Hematopoietic multipotent progenitor cell treated with erythropoietin and hydrocortisone succinate and interleukin-3 and kit ligand, for 8 days (in vitro differentiated cells): ENCODE results near the gene CEP41.
A peak's percentile ranks its signal among the peaks of the same experiment; 100 is the strongest.

Experiments
- DNase-seq: peaks from one replicate; pipeline ENCODE4 v3.0.0-alpha.2; 2015

The CEP41 gene

GRCh38 chr7:130415006-130415405 lies 25.8 kb downstream of the CEP41 start:
- no peak for DNase-seq

GRCh38 chr7:130413201-130413600 lies 27.6 kb downstream of the CEP41 start:
- no peak for DNase-seq

- DNase-seq: no peak
These were observed 29.8 kb downstream of the CEP41 start for GRCh38 chr7:130410868-130411541.

GRCh38 chr7:130409712-130410072 lies 31.1 kb downstream of the CEP41 start:
- no peak for DNase-seq

- no peak for DNase-seq
These were observed 31.6 kb downstream of the CEP41 start for GRCh38 chr7:130409067-130409711.

- no peak for DNase-seq
These were observed 35.8 kb downstream of the CEP41 start for GRCh38 chr7:130405003-130405402.

- DNase-seq: no peak
These were observed 39.2 kb downstream of the CEP41 start for GRCh38 chr7:130401578-130401977.

- no peak for DNase-seq
These were observed 39.7 kb downstream of the CEP41 start for GRCh38 chr7:130401101-130401500.

- DNase-seq: no peak
These were observed 40.7 kb downstream of the CEP41 start for GRCh38 chr7:130400120-130400572.

- DNase-seq: no peak
These were observed 42.2 kb downstream of the CEP41 start for GRCh38 chr7:130398526-130399090.

- DNase-seq: no peak
These were observed 43.1 kb downstream of the CEP41 start for GRCh38 chr7:130397758-130398073.

GRCh38 chr7:130397051-130397757 lies 43.6 kb downstream of the CEP41 start:
- DNase-seq: no peak

GRCh38 chr7:130396109-130396508 lies 44.7 kb downstream of the CEP41 start:
- DNase-seq: no peak

- DNase-seq: no peak
These were observed 45.4 kb downstream of the CEP41 start for GRCh38 chr7:130395421-130395820.

GRCh38 chr7:130394421-130395195 lies 46.2 kb downstream of the CEP41 start:
- peak; percentile 67 for DNase-seq

GRCh38 chr7:130393841-130394411 lies 46.9 kb downstream of the CEP41 start:
- DNase-seq: no peak

GRCh38 chr7:130393101-130393561 lies 47.7 kb downstream of the CEP41 start:
- DNase-seq: no peak

GRCh38 chr7:130390486-130390885 lies 50.3 kb downstream of the CEP41 start:
- no peak for DNase-seq

GRCh38 chr7:130388671-130389070 lies 52.1 kb downstream of the CEP41 start:
- DNase-seq: no peak

GRCh38 chr7:130387628-130388403 lies 53.0 kb downstream of the CEP41 start:
- DNase-seq: no peak

- DNase-seq: no peak
These were observed 53.5 kb downstream of the CEP41 start for GRCh38 chr7:130387306-130387627.

- DNase-seq: no peak
These were observed 53.9 kb downstream of the CEP41 start for GRCh38 chr7:130386876-130387275.
